Adipocyte (in vitro differentiated cells): ENCODE data around the gene TUBG2.

Source experiments
- DNase-seq: peaks from one replicate; pipeline ENCODE4 v3.0.0-alpha.2; 2015; ENCODE audit warnings: low read depth
- H3K27me3 ChIP-seq: replicated peaks from 2 replicates; pipeline ENCODE4 v1.7.0; 2013; ENCODE audit warnings: mild to moderate bottlenecking, low read length, moderate library complexity; ENCODE audit not compliant: control insufficient read depth, insufficient read depth
- H3K36me3 ChIP-seq: 2 replicates; pipeline ENCODE4 v1.7.0; 2013; ENCODE audit warnings: low read length, mild to moderate bottlenecking, moderate library complexity; ENCODE audit not compliant: control insufficient read depth, insufficient read depth, severe bottlenecking
- H3K4me1 ChIP-seq: 2 replicates; pipeline ENCODE4 v1.7.0; 2013; ENCODE audit warnings: mild to moderate bottlenecking, low read length, moderate library complexity; ENCODE audit not compliant: control insufficient read depth, insufficient read depth
- H3K4me3 ChIP-seq: 2 replicates; pipeline ENCODE4 v1.7.0; 2013; ENCODE audit warnings: mild to moderate bottlenecking, low read length, moderate library complexity
- H3K9ac ChIP-seq: 2 replicates; pipeline ENCODE4 v1.7.0; 2013; ENCODE audit warnings: mild to moderate bottlenecking, low read length, moderate library complexity
- H3K9me3 ChIP-seq: 2 replicates; pipeline ENCODE4 v1.7.0; 2013; ENCODE audit warnings: mild to moderate bottlenecking, low read length, moderate library complexity; ENCODE audit not compliant: control insufficient read depth

TUBG2 gene

GRCh38 chr17:42679492-42680330 lies 20.6 kb downstream of the TUBG2 start:
- peak; percentile 90 for DNase-seq
- Histone ChIP-seq H3K36me3 (no peaks in the 10 kb centered on the region), H3K27me3 (no peaks in the 10 kb centered on the region), H3K9me3 (no peaks in the 10 kb centered on the region), H3K4me1 (peaks cover 42% of the 10 kb centered on the region), H3K4me3 (peak overlapping the region; percentile 67), H3K9ac (peak overlapping the region; percentile 86)

GRCh38 chr17:42680331-42680808 lies 21.3 kb downstream of the TUBG2 start:
- Histone ChIP-seq H3K27me3 (no peaks in the 10 kb centered on the region), H3K4me3 (peak overlapping the region; percentile 67)

GRCh38 chr17:42681976-42682721 lies 23.1 kb downstream of the TUBG2 start, which contains the start of gene CNTNAP1:
TSS of gene CNTNAP1 (plus strand) at chr17:42682531. CDS start at chr17:42682830, 299 bp downstream.
- Histone ChIP-seq H3K9ac (peak within 1 kb of the TSS; percentile 83), H3K9me3 (no peaks in the 10 kb centered on the region), H3K4me1 (peaks cover 38% of the 10 kb centered on the region), H3K4me3 (peak within 1 kb of the TSS; percentile 80), H3K27me3 (no peaks in the 10 kb centered on the region), H3K36me3 (peaks cover 12% of the 10 kb centered on the region)
- peak; percentile 92 for DNase-seq

More at GRCh38 chr17:42680331-42680808, 21.3 kb downstream of the TUBG2 start:
- no peak for DNase-seq
- peaks cover 4% of the 10 kb centered on the region for H3K36me3 ChIP-seq
- peak overlapping the region; percentile 86 for H3K9ac ChIP-seq
- H3K4me1 ChIP-seq = peaks cover 38% of the 10 kb centered on the region
- H3K9me3 ChIP-seq = no peaks in the 10 kb centered on the region

GRCh38 chr17:42682722-42683403 lies 23.8 kb downstream of the TUBG2 start:
- no peaks in the 10 kb centered on the region for H3K9me3 ChIP-seq
- H3K27me3 ChIP-seq = no peaks in the 10 kb centered on the region
- peaks cover 31% of the 10 kb centered on the region for H3K4me1 ChIP-seq
- DNase-seq = peak; percentile 84
- peaks cover 14% of the 10 kb centered on the region for H3K36me3 ChIP-seq
- peak overlapping the region; percentile 83 for H3K9ac ChIP-seq
- peak overlapping the region; percentile 80 for H3K4me3 ChIP-seq

GRCh38 chr17:42683407-42684034 lies 24.4 kb downstream of the TUBG2 start:
- Histone ChIP-seq H3K36me3 (peaks cover 14% of the 10 kb centered on the region), H3K4me1 (peaks cover 29% of the 10 kb centered on the region), H3K27me3 (no peaks in the 10 kb centered on the region), H3K4me3 (peak overlapping the region; percentile 80), H3K9me3 (no peaks in the 10 kb centered on the region), H3K9ac (peak overlapping the region; percentile 83)
- peak; percentile 38 for DNase-seq

GRCh38 chr17:42684929-42685556 lies 26.0 kb downstream of the TUBG2 start:
- H3K9ac ChIP-seq = no peak overlapping the region
- H3K9me3 ChIP-seq = no peaks in the 10 kb centered on the region
- H3K4me3 ChIP-seq = no peak overlapping the region
- peaks cover 18% of the 10 kb centered on the region for H3K4me1 ChIP-seq
- H3K36me3 ChIP-seq = peaks cover 14% of the 10 kb centered on the region
- no peak for DNase-seq
- H3K27me3 ChIP-seq = no peaks in the 10 kb centered on the region

GRCh38 chr17:42685831-42686230 lies 26.7 kb downstream of the TUBG2 start:
- Histone ChIP-seq H3K36me3 (peaks cover 17% of the 10 kb centered on the region), H3K27me3 (no peaks in the 10 kb centered on the region), H3K9me3 (no peaks in the 10 kb centered on the region), H3K9ac (no peak overlapping the region), H3K4me3 (no peak overlapping the region), H3K4me1 (peaks cover 14% of the 10 kb centered on the region)
- no peak for DNase-seq

- Histone ChIP-seq H3K9ac (no peak overlapping the region), H3K36me3 (peaks cover 17% of the 10 kb centered on the region), H3K4me3 (no peak overlapping the region), H3K9me3 (no peaks in the 10 kb centered on the region), H3K27me3 (no peaks in the 10 kb centered on the region), H3K4me1 (peaks cover 14% of the 10 kb centered on the region)
- no peak for DNase-seq
Observed at GRCh38 chr17:42686520-42687128, 27.5 kb downstream of the TUBG2 start.

GRCh38 chr17:42687707-42688320 lies 28.7 kb downstream of the TUBG2 start:
- Histone ChIP-seq H3K9ac (no peak overlapping the region), H3K4me3 (no peak overlapping the region), H3K4me1 (peaks cover 8% of the 10 kb centered on the region), H3K36me3 (peaks cover 17% of the 10 kb centered on the region), H3K9me3 (no peaks in the 10 kb centered on the region), H3K27me3 (no peaks in the 10 kb centered on the region)
- DNase-seq = no peak

GRCh38 chr17:42690596-42690995 lies 31.5 kb downstream of the TUBG2 start:
- Histone ChIP-seq H3K27me3 (no peaks in the 10 kb centered on the region), H3K4me1 (no peaks in the 10 kb centered on the region), H3K9me3 (no peaks in the 10 kb centered on the region), H3K4me3 (no peak overlapping the region), H3K36me3 (peaks cover 27% of the 10 kb centered on the region), H3K9ac (no peak overlapping the region)
- no peak for DNase-seq
